KMS-11 (cell line): ENCODE results near the gene PARD3B.

Source experiments
- H2AFZ ChIP-seq: fragments of 200-600 bp; sonication (generic); 2 replicates; pipeline ENCODE4 v1.6.1; 2016; ENCODE audit warnings: antibody characterized with exemption, mixed run types, low read depth
- H3K27ac ChIP-seq: fragments of 200-600 bp; sonication (generic); 2 replicates; pipeline ENCODE4 v1.6.1; 2016; ENCODE audit warnings: mild to moderate bottlenecking, mixed run types
- H3K27me3 ChIP-seq: fragments of 200-600 bp; sonication (generic); 2 replicates; pipeline ENCODE4 v1.6.1; 2017; ENCODE audit warnings: mild to moderate bottlenecking, low read depth, mixed run types, moderate library complexity; ENCODE audit not compliant: insufficient read depth
- H3K36me3 ChIP-seq: fragments of 200-600 bp; sonication (generic); 2 replicates; pipeline ENCODE4 v1.6.1; 2017; ENCODE audit warnings: mild to moderate bottlenecking, mixed run types; ENCODE audit not compliant: insufficient read depth
- H3K4me1 ChIP-seq: fragments of 200-600 bp; sonication (generic); 2 replicates; pipeline ENCODE4 v1.6.1; 2016; ENCODE audit warnings: mild to moderate bottlenecking, low read depth, mixed run types; ENCODE audit not compliant: poor library complexity, severe bottlenecking
- H3K4me2 ChIP-seq: fragments of 200-600 bp; sonication (generic); 2 replicates; pipeline ENCODE4 v1.7.0; 2016; ENCODE audit warnings: mild to moderate bottlenecking, mixed run types
- H3K4me3 ChIP-seq: fragments of 200-600 bp; sonication (generic); IDR thresholded peaks from 2 replicates; pipeline ENCODE4 v1.6.1; 2017; ENCODE audit warnings: low read depth, low read length, mixed read lengths; ENCODE audit not compliant: insufficient read depth
- H3K79me2 ChIP-seq: fragments of 200-600 bp; sonication (generic); 2 replicates; pipeline ENCODE4 v1.6.1; 2016; ENCODE audit warnings: low read depth, mixed run types; ENCODE audit not compliant: insufficient read depth
- H3K9ac ChIP-seq: fragments of 200-600 bp; sonication (generic); 2 replicates; pipeline ENCODE4 v1.6.1; 2016; ENCODE audit warnings: mild to moderate bottlenecking, mixed run types
- H4K20me1 ChIP-seq: fragments of 200-600 bp; sonication (generic); 2 replicates; pipeline ENCODE4 v1.6.1; 2016; ENCODE audit warnings: mild to moderate bottlenecking, mixed run types; ENCODE audit not compliant: insufficient read depth
- TF ChIP-seq, protein P1 (sequence below): fragments of 200-600 bp; sonication (generic); conservative IDR thresholded peaks from 2 replicates; pipeline ENCODE4 v1.6.1; 2017; ENCODE audit warnings: low read depth, mild to moderate bottlenecking, antibody characterized with exemption, low read length, moderate library complexity, mixed read lengths

The PARD3B gene

DNA sequence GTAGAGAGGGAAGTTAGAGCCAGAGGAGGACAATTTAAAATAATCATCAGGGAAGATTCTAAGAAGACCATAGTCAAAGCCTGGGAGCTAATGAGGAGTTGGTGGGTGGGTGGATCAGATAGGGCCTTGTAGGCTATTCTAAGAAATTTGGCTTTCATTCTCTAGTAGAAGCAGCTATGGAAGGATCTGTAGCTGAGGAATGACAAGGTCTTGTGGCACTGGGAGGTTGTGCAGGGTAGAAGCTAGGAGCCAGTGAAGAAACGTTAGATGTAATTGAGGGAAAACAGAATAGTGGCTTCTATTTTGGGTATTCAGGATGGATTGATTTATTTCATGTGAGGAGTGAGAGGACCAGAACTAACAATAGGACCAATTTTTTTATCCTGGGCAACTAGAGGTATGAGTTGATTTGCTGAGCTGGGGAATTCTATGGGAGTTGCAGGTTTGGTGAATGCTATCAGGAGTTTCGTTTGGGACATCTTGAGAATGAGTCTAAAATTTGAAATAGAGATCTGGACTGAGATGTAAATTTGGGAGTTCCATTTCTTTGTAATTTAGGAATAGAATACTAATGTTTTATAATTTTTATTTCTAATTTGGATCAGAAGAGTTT is 371.9 kb downstream of the PARD3B start:
- no peak overlapping the region for H3K9ac ChIP-seq
- H2AFZ ChIP-seq, result no peak overlapping the region
- no peaks in the 10 kb centered on the region for H3K36me3 ChIP-seq
- no peaks in the 10 kb centered on the region for H3K27me3 ChIP-seq
- TF ChIP-seq, protein P1, sequence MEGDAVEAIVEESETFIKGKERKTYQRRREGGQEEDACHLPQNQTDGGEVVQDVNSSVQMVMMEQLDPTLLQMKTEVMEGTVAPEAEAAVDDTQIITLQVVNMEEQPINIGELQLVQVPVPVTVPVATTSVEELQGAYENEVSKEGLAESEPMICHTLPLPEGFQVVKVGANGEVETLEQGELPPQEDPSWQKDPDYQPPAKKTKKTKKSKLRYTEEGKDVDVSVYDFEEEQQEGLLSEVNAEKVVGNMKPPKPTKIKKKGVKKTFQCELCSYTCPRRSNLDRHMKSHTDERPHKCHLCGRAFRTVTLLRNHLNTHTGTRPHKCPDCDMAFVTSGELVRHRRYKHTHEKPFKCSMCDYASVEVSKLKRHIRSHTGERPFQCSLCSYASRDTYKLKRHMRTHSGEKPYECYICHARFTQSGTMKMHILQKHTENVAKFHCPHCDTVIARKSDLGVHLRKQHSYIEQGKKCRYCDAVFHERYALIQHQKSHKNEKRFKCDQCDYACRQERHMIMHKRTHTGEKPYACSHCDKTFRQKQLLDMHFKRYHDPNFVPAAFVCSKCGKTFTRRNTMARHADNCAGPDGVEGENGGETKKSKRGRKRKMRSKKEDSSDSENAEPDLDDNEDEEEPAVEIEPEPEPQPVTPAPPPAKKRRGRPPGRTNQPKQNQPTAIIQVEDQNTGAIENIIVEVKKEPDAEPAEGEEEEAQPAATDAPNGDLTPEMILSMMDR, result no peak
- no peak overlapping the region for H3K4me3 ChIP-seq
- H3K4me2 ChIP-seq, result no peak overlapping the region
- H3K79me2 ChIP-seq, result no peaks in the 10 kb centered on the region
- no peaks in the 10 kb centered on the region for H4K20me1 ChIP-seq
- no peaks in the 10 kb centered on the region for H3K4me1 ChIP-seq
- H3K27ac ChIP-seq, result no peak overlapping the region

DNA sequence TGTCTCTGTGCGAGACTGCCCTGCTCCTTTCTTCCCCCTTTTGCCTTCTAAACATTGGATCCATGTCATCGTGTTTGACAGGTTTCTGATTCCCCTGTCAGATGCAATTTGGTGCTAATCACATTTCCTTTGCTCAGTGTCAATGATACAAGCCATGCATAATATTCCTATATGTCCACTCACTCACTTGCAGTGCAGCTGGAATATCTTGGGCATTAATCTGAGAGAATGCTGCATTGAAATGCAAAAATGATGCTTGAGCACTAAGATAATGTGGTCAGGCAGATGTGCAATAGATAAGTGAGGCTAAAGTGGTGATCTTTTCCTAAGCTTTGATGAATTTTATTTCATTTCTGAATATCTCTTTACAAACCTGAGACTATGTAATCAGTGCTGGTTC is 375.5 kb downstream of the PARD3B start:
- no peaks in the 10 kb centered on the region for H3K27me3 ChIP-seq
- no peaks in the 10 kb centered on the region for H3K4me1 ChIP-seq
- H4K20me1 ChIP-seq, result no peaks in the 10 kb centered on the region
- TF ChIP-seq, protein P1, result no peak
- H3K4me2 ChIP-seq, result no peak overlapping the region
- no peak overlapping the region for H3K27ac ChIP-seq
- no peak overlapping the region for H2AFZ ChIP-seq
- no peak overlapping the region for H3K9ac ChIP-seq
- no peaks in the 10 kb centered on the region for H3K36me3 ChIP-seq
- H3K79me2 ChIP-seq, result no peaks in the 10 kb centered on the region
- no peak overlapping the region for H3K4me3 ChIP-seq

DNA sequence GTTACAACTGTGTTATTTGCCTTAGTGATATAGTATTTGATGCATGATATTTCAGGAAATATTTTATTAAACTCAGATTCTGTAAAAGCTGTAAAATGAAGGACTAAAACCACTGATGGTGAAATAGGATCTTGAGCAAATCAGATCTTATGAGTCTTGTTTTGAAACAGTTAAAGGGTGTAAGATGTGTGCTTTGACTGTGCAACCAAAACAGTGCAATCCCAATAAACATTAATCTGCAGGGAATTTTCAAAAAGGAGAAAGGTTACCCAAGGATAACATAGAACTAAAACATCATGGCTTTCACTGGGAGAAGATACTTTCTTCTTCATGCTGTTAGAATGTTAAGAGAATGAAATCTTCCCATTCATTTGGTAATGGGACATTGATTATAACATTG is 378.7 kb downstream of the PARD3B start:
- Histone ChIP-seq H3K79me2 (no peaks in the 10 kb centered on the region), H3K4me3 (no peak overlapping the region), H4K20me1 (no peaks in the 10 kb centered on the region), H2AFZ (no peak overlapping the region), H3K27ac (no peak overlapping the region), H3K4me2 (no peak overlapping the region), H3K27me3 (no peaks in the 10 kb centered on the region), H3K36me3 (no peaks in the 10 kb centered on the region), H3K4me1 (no peaks in the 10 kb centered on the region), H3K9ac (no peak overlapping the region)
- TF ChIP-seq, protein P1, result no peak

DNA sequence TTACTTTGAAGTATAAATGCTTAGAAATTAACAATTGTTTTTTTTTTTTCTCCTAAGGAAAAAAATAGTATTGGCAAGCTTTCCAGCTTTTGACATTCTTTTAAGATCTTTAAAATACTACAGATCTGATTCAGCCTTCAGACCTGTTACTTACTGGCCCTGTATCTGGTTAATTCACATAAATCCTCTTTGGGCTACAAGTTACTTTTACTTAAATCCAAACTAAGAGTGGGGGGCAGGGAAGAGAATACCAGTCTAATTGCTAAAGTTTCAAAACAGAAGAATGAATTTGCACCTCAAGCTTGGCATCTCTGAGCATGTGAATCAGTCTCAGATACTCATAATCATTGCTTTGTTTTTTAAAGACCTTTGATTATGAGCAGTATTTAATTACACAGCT is 386.3 kb downstream of the PARD3B start:
- Histone ChIP-seq H4K20me1 (no peaks in the 10 kb centered on the region), H3K4me1 (no peaks in the 10 kb centered on the region), H3K79me2 (no peaks in the 10 kb centered on the region), H2AFZ (no peak overlapping the region), H3K4me2 (no peak overlapping the region), H3K9ac (no peak overlapping the region), H3K4me3 (no peak overlapping the region), H3K27ac (no peak overlapping the region), H3K36me3 (no peaks in the 10 kb centered on the region), H3K27me3 (no peaks in the 10 kb centered on the region)
- TF ChIP-seq, protein P1, result no peak
